NCI-H2081 (cell line): ENCODE results near the gene PID1.
A peak's percentile ranks its signal among the peaks of the same experiment; 100 is the strongest.

Experiments used
- DNase-seq, 2 experiments: peaks; one replicate each; lab custom pipeline; 2025; lab: John Stamatoyannopoulos, UW

Gene PID1

DNA sequence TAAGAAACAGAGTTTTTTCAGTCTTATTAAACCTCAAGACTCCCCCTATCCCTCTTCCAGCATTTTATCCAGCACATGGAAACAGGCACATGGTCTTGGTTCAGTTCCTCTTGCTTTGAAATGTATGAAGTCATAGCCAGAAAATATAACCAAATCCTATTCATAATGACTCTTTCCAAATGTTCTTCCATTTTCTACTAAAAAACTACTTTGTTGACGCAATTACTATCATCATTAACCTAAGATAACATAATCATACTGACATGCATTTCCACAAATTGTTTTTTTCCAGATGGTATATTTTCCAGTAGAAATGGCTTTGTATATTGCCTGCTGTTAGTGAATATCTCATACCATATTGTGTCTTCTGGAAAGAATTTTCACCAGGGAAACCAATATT, 261.3 kb downstream of the PID1 start:
- DNase-seq = no peak

DNA sequence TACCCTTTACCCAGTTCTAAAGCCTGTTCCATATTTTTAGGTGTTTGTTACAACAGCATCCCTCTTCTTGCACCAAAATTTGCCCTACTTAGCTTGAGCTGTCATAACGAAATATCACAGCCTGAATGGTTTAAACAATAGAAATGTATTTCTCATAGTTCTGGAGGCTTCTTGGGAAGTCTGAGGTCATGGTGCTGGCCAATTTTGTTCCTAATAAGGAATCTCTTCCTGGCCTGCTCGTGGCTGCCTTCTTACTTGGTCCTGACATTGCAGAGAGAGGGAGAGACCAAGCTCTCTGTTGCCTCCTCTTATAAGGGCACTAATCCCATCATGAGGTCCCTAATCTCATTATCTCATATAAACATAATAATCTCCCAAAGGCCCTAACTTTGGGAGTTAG, 267.8 kb downstream of the PID1 start:
- DNase-seq = no peak

DNA sequence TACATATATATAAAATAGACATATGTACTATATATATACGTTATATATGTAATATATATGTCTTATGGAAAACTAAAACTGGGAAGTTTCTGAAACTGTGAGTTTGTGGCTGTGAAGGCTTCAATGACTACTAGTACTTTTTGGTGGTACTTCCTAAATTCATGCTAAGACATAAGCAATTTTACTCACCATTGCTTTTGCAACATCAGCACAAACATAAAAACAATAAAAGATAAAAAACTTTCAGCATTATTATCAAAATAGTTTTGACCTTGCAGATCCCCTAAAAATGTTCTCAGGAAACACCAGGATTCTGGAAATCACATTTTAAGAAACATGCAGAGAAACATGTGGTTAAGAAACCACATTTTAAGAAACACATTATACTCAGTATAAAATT, 269.9 kb downstream of the PID1 start:
- DNase-seq = no peak

DNA sequence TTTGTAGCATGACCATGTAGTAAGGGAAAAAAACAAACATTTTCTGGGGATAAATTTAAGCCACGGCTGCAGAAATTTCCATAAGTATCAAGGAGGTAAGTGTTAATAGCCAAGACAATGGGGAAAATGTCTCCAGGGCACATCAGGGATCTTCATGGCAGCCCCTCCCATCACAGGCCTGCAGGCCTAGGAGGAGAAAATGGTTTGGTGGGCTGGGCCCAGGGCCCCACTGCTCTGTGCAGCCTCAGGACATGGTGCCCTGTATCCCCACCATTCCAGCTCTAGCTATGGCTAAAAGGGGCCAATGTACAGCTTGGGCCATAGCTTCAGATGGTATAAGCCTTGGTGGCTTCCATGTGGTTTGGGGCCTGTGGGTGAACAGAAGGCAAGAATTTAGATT, 271.8 kb downstream of the PID1 start:
- DNase-seq = no peak

DNA sequence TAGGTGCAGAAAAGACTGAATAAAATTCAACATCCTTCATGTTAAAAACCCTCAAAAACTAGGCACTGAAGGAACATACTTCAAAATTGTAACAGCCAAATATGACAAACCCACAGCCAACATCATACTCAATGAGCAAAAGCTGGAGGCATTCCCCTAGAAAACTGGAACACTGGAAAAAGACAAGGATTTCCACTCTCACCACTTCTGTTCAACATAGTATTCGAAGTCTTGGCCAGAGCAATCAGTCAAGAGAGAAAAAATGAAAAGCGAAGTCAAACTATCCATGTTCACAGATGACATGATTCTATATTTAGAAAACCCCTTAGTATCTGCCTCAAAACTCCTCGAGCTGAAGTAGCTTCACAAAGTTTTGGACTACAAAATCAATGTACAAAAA, 282.3 kb downstream of the PID1 start:
- DNase-seq = no peak

DNA sequence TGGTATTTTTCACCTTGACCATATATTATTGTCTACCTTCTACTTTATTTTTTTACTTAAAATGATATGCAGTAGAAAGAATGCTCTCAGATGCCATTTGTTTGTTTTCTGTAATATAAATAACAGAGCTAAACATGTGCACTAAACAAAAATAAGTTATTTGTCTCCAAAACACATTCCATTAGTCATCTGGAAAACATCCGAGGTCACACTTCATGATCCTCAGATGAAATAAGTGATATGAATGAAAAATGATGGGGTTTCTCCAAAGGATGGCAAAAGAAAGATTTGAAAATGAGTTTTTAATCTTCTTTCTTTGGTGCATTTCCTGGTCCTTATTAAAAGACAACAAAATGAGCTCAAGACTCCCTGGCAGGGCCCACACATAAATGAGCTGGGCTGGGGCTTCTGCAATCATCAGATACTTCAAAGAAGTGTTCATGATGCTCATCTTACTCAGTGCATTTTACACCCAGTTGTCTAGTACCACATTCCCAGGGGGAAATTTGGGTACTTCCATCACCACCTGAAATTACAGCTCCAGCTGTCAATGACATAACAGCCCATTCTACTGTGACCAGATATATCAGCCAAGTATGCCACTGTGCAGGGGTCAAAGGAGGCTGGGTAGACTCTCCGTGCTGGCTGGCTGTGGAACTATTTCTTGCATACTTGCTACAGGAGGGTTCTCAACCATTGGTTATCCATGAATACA, 283.5 kb downstream of the PID1 start:
- no peak for DNase-seq

DNA sequence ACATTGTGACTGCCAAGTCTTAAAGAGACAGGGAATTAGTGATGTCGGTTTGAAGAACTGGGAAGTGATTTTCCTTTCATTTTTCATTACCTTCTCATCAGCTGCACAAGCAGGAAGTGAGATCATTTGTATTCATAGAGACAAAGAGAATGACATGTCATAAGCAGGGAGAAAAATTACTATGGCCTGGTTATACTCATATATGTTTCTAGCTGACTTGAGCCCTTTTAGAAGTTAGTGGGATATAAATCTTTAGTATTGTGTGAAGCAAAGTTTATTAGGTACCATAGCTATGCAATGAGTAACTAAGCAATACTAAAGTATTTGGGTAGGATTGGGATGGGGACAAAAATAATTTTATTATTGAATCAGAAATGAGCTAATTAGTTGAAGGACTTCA, 284.1 kb downstream of the PID1 start:
- DNase-seq = peak in 1 of 2 experiments; percentile 0

DNA sequence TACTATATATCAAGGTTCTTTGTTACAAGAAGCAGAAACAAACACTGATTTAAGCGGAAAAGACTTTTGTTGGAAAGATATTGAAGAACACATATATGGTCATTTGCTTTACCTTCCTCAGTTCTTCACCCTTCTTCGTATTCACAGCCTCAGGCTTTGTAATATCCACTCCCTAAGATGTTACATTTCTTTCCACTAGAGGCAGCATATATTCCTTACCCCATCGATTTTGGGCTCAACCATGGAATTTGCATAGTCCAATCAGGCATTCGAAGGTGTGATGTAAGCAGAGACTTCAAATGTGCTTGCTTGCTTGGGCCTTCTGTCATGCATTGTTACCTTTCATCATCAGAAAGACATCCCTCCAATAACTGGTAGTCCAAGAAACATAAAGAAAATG, 287.4 kb downstream of the PID1 start:
- no peak for DNase-seq

DNA sequence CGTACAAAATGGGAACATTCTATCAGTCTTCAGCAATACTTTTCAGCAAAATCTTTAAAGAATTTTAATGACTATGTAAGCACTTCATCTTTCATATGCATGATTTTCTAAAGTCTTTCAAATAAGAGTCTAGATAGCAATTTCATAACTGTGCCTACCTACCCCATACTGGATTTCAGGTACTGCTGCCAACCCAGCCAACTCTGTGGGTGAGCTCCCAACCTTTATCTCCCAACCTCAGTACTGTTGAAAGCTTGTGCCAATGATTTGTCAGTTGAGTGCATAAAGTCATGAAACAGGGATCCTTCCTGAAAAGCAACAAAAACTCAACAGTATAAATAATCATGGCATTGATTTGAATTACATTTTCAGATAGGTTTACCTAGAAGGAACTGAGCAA, 296.9 kb downstream of the PID1 start:
- DNase-seq = no peak
